Ishikawa (cell line): ENCODE measurements around the gene EFEMP1.

Source experiments
- CEBPB ChIP-seq: IDR thresholded peaks from 2 replicates; pipeline ENCODE4 v1.6.1; 2012
- CREB1 ChIP-seq: IDR thresholded peaks from 2 replicates; pipeline ENCODE4 v1.6.1; 2012; ENCODE audit warnings: low read depth
- EGR1 ChIP-seq: IDR thresholded peaks from 2 replicates; pipeline ENCODE4 v1.6.1; 2012
- EP300 ChIP-seq: IDR thresholded peaks from 2 replicates; pipeline ENCODE4 v1.6.1; 2012; ENCODE audit warnings: borderline replicate concordance
- FOXM1 ChIP-seq: IDR thresholded peaks from 2 replicates; pipeline ENCODE4 v1.6.1; 2012; ENCODE audit warnings: low read depth, borderline replicate concordance
- MAX ChIP-seq: IDR thresholded peaks from 2 replicates; pipeline ENCODE4 v1.6.1; 2012
- NFIC ChIP-seq: IDR thresholded peaks from 2 replicates; pipeline ENCODE4 v1.6.1; 2012
- RAD21 ChIP-seq: IDR thresholded peaks from 2 replicates; pipeline ENCODE4 v1.6.1; 2012; ENCODE audit warnings: low read depth
- REST ChIP-seq: IDR thresholded peaks from 2 replicates; pipeline ENCODE4 v1.6.1; 2012; ENCODE audit warnings: low read depth, mild to moderate bottlenecking
- TAF1 ChIP-seq: IDR thresholded peaks from 2 replicates; pipeline ENCODE4 v1.6.1; 2012; ENCODE audit warnings: low read depth, mild to moderate bottlenecking
- TCF12 ChIP-seq: IDR thresholded peaks from 2 replicates; pipeline ENCODE4 v1.6.1; 2012; ENCODE audit warnings: low read depth
- TEAD4 ChIP-seq: IDR thresholded peaks from 2 replicates; pipeline ENCODE4 v1.6.1; 2012
- USF1 ChIP-seq: IDR thresholded peaks from 2 replicates; pipeline ENCODE4 v1.6.1; 2012
- YY1 ChIP-seq: IDR thresholded peaks from 2 replicates; pipeline ENCODE4 v1.6.1; 2012; ENCODE audit warnings: low read depth
- ZBTB7A ChIP-seq: IDR thresholded peaks from 2 replicates; pipeline ENCODE4 v1.6.1; 2012; ENCODE audit warnings: low read depth

The EFEMP1 gene

GRCh38 chr2:55882954-55883353 is 40.6 kb downstream of the EFEMP1 start:
- no peak for TF ChIP-seq CREB1
- TF ChIP-seq TCF12, result no peak
- TF ChIP-seq TEAD4, result no peak
- TF ChIP-seq MAX, result no peak
- no peak for TF ChIP-seq EGR1
- TF ChIP-seq CEBPB, result no peak
- TF ChIP-seq ZBTB7A, result no peak
- no peak for TF ChIP-seq RAD21
- no peak for TF ChIP-seq TAF1
- no peak for TF ChIP-seq YY1
- no peak for TF ChIP-seq REST
- no peak for TF ChIP-seq USF1
- TF ChIP-seq NFIC, result no peak
- TF ChIP-seq EP300, result no peak
- no peak for TF ChIP-seq FOXM1

GRCh38 chr2:55880416-55881143 is 43.0 kb downstream of the EFEMP1 start:
- no peak for TF ChIP-seq TEAD4
- TF ChIP-seq YY1, result no peak
- no peak for TF ChIP-seq FOXM1
- TF ChIP-seq MAX, result no peak
- no peak for TF ChIP-seq REST
- no peak for TF ChIP-seq RAD21
- no peak for TF ChIP-seq CREB1
- no peak for TF ChIP-seq ZBTB7A
- TF ChIP-seq EGR1, result no peak
- no peak for TF ChIP-seq CEBPB
- TF ChIP-seq TAF1, result no peak
- no peak for TF ChIP-seq TCF12
- no peak for TF ChIP-seq NFIC

GRCh38 chr2:55879976-55880375 is 43.6 kb downstream of the EFEMP1 start:
- TF ChIP-seq MAX (no peak), TCF12 (no peak), EGR1 (no peak), ZBTB7A (no peak), REST (no peak), TAF1 (no peak), CREB1 (no peak), USF1 (no peak), NFIC (no peak), YY1 (no peak), CEBPB (no peak), FOXM1 (no peak), EP300 (no peak), RAD21 (no peak), TEAD4 (no peak)

GRCh38 chr2:55877087-55877436 is 46.5 kb downstream of the EFEMP1 start:
- no peak for TF ChIP-seq MAX
- TF ChIP-seq NFIC, result no peak
- no peak for TF ChIP-seq TAF1
- TF ChIP-seq YY1, result no peak
- TF ChIP-seq REST, result no peak
- TF ChIP-seq EP300, result no peak
- TF ChIP-seq ZBTB7A, result no peak
- TF ChIP-seq RAD21, result no peak
- TF ChIP-seq CREB1, result no peak
- no peak for TF ChIP-seq CEBPB
- no peak for TF ChIP-seq EGR1
- TF ChIP-seq FOXM1, result no peak
- no peak for TF ChIP-seq USF1
- TF ChIP-seq TCF12, result no peak
- no peak for TF ChIP-seq TEAD4
